ENCODE data around the gene SNAI3.

Gene SNAI3

DNA sequence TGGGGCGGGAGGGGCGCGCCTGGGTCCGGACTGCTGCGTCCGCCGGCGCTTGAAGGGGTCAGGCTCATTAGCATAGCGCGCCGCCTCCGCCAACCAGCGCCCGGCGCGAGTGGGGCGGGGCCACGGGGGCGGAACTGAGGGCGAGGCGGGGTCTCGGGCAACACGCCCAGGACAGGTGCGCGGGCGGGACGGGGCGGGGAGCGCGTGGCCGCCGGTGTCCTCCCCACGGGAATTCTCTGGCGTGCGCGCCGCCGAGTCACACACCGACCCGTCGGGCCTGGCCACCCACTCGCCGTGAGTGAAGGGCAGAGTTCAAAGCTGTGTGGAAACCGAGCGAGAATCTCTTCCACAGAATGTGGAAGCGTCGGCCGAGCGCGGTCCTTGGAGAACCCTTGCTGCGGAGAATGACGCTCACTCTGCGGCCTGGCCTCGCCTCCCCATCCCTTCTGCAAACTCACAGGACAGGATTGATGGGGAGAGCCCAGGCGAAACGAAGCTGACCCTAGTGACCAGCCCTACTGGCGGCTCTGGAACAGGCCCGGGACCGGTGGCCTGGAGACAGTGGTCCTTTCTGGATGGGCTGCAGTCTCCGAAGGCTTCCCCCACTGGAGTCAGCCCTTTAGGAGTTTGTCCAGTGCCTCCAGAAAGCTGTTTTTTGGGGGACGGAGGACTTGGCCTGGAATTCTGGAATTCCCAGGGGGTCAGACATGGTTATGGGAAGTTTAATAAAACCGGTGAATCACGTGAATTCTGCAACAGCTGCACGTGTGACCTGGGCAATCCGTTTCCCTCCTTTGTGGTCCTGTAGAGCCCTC lies at the start of gene SNAI3:
SNAI3 (minus strand) TSS at position 69 of the 815 bp plus-strand sequence. CDS start 101 bp downstream, outside the sequence.
- no peak for DNase-seq

DNA sequence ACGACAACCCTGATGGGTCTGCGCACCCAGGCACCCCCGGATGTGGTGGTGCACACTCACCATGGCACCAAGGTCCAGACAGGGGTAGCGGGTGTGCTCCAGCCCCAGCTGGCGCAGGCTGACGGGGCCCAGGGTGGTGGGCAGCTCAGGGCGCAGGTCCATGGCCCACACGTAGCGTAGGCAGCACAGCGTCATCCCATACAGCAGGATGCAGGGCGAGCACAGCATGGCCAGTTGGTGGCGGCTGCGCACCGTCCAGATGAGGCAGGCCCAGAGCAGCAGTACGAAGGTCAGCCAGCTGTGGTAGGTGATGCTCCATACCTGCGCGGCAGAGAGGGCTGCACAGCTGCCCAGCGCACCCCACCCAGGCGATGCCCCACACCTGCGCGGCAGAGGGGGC lies 49.8 kb upstream of the SNAI3 start:
- no peak for DNase-seq

DNA sequence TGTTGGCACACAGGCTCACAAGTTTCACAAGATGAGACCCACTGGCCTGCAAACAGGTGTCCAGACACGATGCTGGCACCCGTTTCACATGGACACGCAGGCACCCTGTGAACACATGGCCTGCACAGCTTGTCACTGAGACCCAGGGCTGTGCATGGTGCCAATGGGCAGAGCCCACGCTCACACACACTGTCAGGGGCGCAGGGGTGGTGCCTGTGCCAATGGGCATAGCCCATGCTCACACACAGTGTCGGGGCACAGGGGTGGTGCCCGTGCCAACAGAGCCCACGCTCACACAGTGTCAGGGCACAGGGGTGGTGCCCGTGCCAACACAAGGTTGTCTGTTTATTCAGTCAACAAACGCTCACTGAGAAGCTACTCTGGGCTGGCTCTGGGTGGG lies 49.3 kb upstream of the SNAI3 start:
- DNase-seq, result no peak

DNA sequence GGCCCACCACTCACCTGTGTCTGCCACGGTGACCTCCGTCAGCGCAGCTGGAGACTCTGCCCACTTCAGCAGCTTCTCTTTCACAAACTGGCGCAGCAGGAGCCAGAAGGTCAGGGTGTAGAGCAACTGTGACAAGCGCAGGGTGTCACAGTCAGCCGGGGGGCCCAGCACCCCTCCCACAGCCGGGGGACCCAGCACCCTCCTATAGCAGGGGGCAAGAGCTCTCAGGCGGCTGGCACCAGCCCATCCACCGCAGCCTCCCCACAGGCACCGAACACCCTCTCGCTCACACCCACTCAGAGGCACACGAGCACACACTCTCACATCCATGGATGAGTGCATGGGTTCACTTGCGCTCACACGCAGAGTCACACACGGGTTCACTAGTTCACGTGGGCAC lies 48.8 kb upstream of the SNAI3 start:
- no peak for DNase-seq

DNA sequence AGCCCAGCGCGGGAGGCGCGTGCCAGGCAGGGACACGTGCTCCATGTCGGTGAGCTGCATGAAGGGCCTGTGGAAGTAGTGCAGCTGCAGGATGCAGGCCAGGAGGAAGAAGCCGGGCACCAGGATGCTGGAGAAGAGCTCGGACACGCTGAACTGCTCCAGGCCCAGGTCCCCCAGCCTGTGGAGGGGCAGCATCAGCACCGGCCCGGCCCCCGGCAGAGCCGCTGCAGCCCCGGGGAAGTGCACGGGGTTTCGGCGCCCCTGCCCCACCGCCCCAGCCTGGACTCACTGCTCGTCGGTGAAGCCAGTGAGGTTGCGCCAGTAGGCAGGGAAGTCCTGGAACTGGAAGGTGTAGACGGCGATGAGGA lies 48.0 kb upstream of the SNAI3 start:
- DNase-seq, result no peak

DNA sequence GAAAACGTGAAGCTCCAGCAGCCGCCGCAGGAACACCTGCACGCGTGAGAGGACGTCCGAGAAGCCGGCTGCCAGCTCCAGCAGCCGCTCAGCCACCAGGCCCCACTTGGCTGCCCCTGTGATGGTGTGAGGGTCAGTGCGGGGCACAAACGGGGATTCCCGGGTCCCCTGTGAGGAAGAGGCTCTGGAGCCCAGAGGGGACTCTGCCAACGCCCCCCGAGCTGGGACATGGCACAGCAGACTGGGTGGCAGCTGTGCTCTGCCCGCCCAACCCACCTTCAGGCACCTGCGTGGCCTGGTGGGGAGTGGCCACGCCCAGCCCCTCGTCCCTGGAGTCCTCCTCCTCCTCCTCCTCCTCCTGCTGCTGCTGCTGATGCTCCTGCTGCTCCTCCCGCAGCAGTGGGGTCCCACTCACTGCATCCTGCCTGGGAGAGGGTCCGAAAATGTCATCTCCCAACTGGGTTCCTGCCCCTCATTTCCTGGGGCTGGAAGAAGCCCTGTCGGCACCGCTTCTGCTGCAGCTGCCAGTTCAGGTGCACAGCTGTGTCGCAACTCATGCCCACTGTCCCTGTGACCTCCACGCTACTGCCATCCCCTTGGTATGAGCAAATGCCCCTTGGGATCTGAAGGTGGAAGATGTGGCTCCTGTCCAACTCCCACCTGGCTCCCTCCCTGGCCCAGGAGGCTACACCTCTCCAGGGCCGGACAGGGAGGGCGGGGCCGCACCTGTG lies 47.5 kb upstream of the SNAI3 start:
- DNase-seq, result no peak

DNA sequence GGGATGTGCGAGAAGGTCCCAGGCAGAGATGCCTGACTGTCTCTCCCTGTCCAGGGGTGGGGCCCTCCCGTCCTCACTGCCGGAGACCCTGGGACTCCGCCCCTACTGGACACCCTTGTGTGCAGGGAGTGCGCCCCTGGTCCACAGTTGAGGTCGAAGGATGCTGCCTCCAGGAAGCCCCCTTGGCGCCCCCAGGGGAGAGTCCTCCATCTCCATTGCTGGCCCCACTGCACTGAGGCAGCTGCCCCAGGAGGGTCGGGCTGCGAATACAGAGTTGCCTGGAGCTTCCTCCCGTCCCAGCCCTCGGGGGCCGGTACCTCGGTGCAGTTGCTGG lies 46.6 kb upstream of the SNAI3 start:
- no peak for DNase-seq

DNA sequence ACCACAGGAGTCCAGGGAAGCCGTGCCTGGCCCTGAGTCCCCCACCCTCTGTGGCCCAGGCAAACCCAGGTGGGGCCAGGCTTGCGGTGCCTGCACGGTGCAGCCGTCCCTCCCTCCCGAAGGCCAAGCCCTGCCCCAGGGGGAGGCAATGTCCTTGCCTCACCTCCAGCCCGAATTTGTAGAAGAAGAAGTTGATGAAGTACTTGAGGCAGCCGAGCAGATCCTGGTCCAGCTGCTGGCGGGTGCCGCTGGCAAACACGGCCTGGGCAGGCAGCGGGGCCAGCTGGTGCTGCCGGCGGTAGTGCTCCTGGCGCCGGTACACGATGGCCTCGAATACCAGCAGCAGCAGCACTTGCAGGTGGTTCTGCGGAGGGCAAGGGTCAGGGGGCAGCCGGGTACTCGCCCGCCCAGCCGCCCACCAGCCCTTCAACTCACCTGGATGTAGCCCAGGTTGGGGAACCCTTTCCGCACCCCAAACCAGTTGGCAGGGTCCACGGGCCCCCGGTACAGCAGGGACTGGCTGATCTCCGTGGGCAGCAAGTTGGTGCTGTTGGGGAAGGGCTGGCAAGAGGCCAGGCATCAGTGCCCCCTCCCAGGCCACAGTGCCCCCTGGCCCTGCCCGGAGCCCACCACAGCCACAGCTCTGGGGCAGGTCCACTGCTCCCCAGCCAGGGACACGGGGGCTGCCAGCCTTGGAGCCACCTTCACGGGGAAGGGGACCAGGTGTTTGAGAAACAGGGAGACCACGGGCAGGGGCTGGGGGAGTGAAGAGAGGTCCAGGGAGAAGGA lies 46.1 kb upstream of the SNAI3 start:
- DNase-seq, result no peak

DNA sequence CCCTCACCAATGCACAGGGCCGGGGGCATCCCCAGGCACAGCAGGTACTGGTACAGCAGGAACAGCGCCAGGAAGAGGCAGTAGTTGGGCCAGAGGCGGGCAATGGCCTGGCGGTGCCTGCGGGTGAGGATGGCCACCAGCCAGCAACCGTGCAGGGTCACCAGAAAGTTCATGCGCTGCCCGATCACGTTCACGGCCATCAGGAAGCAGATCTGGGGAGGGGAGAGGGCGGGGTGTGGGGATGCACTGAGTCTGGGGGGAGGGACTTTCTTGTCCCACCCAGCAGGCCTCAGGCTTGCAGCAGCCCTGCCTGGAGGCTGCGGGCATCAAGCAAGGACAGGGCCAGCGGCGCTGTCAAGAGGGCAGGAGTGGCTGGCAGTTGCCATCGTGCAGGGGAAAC lies 45.4 kb upstream of the SNAI3 start:
- DNase-seq, result no peak

DNA sequence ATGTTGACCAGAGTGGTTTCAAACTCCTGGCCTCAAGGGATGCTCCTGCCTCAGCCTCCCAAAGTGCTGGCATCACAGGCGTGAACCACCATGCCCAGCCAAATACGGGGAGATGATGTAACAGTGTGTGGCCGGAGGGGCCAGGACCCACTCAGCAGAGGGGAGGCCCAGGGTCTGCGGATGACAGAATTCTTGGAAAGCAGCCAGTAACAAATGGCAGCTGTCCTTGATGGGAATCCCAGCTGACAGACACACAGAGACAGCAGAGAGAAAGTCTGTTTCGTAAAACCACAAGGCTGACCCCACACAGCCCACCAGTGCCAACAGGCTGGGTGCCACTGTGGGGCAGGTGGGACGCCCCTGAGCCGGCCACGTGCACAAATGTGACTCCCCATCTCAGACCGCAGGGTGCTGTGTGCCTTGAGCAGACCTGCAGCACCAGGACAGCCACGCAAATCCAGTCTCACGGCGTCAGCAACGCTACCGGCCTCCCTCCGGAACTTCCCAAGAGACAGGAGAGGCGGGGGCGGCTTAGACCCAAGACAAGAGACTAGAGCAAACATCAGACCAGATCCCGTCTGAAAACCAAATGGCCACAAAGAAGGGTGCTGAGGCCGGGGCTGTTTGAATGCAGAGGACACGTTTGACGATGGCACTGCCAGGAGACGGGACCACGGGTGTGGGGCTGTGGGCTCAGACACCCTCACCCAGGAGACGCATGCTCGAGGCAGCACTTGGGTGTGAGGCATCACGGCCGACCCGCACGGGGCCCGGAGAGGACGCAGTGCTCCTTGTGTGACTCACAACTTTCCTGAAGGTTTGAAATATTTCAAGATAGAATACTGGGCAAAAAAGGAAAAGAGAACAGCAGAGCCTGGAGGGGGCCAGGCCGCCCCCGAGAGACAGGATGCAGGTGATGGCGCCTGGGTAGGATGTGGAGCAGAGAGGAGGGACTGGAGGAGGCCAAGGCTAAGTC lies 44.6 kb upstream of the SNAI3 start:
- peak; percentile 37 for DNase-seq

DNA sequence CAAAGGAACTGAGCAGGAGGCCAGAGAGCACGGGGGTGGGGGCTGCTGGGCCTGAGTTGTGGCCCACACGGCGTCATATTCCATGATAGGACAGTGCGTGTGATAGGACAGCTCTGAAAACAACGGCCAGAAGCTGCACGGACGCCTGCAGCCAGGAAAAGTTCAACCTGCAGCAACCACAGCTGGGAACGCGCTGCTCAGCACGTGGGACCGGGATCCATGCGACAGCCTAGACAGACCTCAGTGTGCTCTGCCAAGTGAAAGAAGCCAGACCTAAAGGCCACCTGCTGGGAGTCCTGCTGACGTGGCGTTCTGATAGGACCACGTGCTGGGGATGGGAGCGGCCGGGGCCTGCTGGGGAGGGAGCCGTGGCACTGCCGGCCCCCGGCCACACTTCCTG lies 41.6 kb upstream of the SNAI3 start:
- peak; percentile 38 for DNase-seq

DNA sequence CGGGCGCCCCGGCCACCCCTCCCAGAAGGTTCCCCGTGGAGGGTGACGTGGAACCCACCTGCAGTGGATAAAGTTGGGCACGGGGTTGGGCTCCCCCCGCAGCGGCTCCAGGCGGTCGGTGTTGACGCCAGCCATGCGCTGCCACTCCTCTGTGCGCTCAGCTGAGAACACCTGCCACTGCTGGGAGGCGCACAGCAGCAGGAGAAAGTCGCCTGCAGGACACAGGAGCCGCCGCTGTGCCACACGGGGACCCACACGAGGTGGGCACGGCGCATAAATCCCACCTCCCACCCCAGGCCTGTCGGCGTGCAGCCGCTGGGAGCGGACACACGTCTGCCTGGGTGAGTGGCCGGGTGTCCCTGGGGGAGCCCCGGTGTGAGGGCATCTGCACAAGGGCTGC lies 40.7 kb upstream of the SNAI3 start:
- DNase-seq, result no peak

DNA sequence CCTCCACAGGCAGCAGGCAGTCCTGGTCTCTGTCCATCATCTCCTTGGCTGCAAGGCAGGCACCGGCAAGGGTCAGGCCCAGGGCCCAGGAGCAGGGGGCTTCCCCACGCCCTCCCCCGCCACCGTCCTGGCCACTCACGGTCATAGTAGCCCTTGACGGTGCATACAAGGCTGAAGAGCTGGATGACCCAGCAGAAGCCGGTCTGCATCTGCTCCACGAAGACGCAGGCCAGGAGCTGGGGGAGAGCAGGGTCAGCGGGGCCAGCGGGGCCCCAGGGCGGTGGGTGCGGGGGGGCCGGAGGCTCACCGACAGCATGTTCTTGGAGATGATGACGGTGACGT lies 40.1 kb upstream of the SNAI3 start:
- DNase-seq, result no peak

DNA sequence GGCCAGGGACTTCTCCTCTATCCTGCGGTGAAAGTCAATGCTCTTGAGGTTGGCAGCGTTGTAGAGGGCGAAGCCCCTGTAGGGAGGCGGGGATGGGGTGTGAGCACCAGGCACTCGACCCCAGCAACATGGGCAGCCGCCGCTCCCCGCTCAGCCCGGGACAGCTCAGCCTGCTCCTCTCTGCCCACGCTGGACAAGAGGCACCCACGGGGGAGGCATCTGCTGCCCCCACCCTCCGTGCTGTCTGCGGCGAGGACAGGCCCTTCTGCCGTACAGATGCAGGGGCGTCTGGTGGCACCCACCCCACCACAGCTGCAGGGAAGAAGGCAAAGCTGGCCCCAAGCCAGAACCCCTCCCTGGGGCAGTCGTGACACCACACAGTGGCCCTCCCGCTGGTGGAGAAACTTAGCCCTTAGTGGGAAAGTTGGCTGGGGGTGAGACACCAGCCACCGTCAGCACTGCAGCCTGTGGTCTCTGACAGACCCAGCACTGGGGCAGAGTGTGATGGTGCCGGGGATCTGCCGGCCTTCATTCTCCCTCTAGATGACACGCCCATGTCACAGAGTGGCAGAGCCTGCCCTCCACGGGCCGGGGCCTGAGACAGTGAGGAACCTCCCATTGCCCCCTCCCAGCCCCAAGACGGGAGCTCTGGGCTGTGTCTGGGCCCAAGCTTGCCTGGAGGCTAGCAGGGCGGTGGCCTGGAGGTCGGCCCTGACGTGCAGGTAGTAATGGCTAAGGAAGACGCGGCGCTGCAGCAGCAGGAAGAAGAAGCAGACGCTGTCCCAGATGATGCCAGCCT lies 39.5 kb upstream of the SNAI3 start:
- no peak for DNase-seq

DNA sequence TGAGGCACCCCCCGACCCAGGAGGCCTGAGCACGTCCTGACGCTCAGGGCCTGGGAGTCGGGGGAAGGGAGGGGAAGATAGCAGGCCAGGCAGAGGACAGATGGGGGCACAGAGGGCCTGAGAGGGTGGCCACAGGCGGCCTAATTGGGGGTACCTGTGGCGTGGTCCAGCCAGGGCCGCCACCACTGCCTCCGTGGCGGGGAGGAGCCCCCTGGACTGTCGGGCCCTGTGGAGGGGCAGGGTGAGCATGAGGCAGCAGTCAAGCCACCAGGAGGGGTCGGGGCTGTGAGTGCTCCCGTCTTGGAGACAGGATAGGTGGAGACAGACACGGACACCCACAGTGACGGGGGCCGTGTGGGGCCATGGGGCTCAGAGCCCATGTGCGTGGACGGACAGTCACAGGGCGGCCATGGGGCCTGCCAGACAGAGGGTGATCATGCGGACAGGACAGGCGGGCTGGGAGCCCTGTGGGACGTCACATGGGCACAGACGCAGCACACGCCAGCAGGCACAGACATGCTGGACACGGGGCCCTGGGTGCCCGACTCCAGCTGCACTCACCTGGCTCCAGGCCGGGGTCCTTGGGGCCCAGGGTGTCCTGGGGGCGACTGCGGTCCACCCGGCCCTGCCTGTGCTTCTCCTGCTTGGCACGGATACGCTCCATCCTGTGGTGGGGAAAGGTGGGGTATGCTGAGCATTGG lies 38.7 kb upstream of the SNAI3 start:
- no peak for DNase-seq

DNA sequence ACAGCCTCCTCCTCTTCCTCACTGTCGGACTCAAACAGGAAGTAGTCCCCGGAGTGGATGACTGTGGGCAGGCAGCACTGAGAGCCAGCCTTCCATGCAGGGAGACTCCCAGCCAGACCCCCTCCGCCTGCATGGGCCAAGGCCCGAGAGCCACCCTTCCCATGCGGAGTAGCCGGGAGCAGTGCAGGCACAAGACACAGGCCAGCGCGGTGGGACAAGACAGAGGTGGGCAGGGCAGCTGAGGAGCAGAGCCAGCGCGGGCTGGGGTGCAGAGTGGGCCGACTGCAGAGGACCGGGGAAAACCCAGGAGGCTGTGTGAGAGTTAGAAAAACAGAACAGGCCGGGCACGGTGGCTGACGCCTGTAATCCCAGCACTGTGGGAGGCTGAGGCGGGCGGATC lies 37.6 kb upstream of the SNAI3 start:
- DNase-seq, result no peak

DNA sequence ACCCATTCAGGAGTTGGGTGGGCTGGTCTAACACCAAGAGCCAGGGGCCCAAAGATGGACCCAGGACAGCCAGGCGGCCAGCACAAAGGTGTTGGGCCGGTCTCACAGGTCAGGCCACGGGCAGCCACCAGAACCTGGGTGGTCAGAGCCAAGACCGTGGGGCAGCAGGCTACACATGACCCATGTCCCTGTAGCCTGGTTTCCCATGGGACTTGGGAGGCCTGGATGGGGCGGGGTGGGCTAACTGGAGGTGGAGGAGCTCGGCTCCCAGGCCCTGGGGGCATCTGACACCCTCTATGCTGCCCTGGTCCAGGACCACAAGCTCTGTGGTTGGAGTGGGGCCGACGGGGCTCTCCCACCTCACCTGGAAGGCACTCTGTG lies 37.2 kb upstream of the SNAI3 start:
- DNase-seq, result no peak

DNA sequence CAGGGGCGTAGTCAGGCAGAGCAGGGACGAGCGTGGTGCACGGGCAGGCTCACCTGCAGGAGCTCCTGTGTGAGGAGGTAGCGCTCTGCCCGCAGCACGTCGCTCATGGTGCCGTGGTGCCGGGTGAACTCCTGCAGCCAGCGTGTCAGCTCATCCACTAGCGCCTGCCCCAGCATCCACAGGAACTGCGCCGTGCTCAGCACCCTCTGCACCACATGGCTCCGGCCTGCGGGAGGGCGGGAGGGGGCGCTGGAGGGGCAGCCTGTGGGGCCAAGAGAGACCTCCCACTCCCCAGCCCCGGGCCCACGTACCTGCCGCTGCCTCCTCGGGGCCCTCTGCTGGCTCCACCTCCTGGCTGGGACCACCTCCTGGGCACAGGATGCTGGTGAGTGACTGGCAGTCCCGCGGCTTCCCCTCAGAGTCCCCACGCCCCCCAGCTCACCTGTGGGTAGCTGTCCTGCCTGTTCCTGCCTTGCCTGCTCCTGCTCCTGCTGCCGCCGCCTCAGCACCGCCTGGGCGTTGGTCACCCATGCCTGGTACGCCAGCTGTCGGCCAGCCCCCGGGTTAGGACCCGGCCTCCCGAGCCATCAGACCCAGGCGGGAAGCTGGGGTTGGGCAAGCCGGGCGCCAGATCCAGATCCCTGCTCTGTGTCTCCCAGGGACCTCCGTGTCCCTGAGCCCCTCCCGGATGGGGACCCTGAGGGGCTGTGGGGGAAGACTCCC lies 36.6 kb upstream of the SNAI3 start:
- DNase-seq, result no peak

DNA sequence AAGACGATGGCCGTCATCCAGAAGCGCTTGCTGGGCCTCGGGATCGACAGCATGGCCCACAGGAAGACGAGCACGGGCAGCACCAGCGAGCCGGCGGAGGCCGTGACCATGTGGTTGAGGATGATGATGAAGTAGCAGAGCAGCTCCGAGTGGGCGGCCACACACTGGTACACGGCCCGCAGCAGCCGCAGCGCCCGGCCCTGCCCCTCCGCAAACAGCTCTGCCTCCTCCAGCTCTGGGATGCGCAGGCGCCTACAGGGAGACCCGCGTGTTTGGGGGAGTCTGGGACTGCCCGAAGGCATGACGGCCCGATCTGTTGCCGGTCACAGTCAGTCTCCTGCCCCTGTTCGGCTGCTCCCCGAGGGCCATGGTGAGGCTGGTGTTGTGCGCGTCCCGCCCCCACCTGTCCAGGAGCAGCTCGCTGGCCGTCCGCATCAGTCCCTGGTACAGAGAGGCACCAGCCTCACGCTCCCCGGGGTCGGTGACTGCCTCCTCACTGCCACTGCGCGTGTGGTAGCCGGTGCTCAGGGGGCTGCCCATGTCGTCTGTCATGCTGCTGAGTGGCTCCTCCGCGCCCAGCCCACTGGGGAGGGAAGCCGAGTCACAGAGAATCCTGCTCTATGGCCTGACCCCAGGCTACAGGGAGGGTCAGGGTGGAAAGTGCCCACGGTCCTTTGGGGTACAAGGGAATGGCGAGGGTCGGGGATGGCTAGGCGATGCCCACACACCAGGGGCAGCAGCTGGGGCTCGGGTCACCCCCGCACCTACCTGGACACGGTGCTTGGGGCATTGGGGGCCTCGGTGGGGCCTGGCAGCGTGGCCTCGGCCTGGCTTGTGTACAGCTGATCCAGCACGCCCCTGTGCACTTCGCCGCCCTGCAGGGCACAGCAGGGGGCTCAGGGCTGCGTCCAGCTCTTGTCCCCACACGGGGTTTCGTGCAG lies 35.8 kb upstream of the SNAI3 start:
- no peak for DNase-seq
